K562 (cell line): Measurements from ENCODE around the gene ST7.

ENCODE experiments used
- HDAC6 ChIP-seq: IDR thresholded peaks from 2 replicates; pipeline ENCODE4 v1.6.1; 2012; ENCODE audit warnings: low read depth, mild to moderate bottlenecking, control low read depth, inconsistent platforms, low read length, moderate library complexity
- POLR2A ChIP-seq: fragments of 450-650 bp; conservative IDR thresholded peaks from 2 replicates; pipeline ENCODE4 v1.6.1; 2016
- PREB ChIP-seq: sonication (generic); formaldehyde crosslinking; IDR thresholded peaks from 2 replicates; pipeline ENCODE4 v1.8.1; 2023; ENCODE audit warnings: mild to moderate bottlenecking, missing genetic modification reagents

- no peak for TF ChIP-seq HDAC6
- no peak for TF ChIP-seq PREB (CRISPR knock-in tag)
- no peak for TF ChIP-seq POLR2A
These were observed 276.0 kb downstream of the ST7 start for GRCh38 chr7:117229350-117229749.
